ENCODE measurements around the gene VAMP2. TPM values are rescaled to one million over a fixed set of nuclear protein-coding genes. Genes with fewer than 3 reads are reported as not detected.

VAMP2 gene
- total RNA-seq, 1 donor from 2014 or later: 44.7 TPM

GRCh38 chr17:8142887-8143580, 19.7 kb downstream of the VAMP2 start:
- Mint-ChIP-seq H3K9me3 (no peaks in the 10 kb centered on the region), H3K4me3 (no peak overlapping the region), H3K36me3 (no peaks in the 10 kb centered on the region), H3K27ac (no peak overlapping the region), H3K27me3 (no peaks in the 10 kb centered on the region), H3K4me1 (ENCODE audit: unreplicated experiment) (no peaks in the 10 kb centered on the region)
- no peak for TF ChIP-seq CTCF (conservative IDR thresholded peaks at IDR 0.05)
- peak; percentile 65 for DNase-seq (ENCODE audit: extremely low spot score, unreplicated experiment)

- no peaks in the 10 kb centered on the region for H3K4me1 Mint-ChIP-seq (ENCODE audit: unreplicated experiment)
- no peak for DNase-seq (ENCODE audit: extremely low spot score, unreplicated experiment)
- no peak overlapping the region for H3K4me3 Mint-ChIP-seq
- H3K27ac Mint-ChIP-seq: no peak overlapping the region
- no peaks in the 10 kb centered on the region for H3K36me3 Mint-ChIP-seq
- no peak for TF ChIP-seq CTCF (conservative IDR thresholded peaks at IDR 0.05)
- H3K9me3 Mint-ChIP-seq: no peaks in the 10 kb centered on the region
- H3K27me3 Mint-ChIP-seq: no peaks in the 10 kb centered on the region
Observed at GRCh38 chr17:8142158-8142886, 20.4 kb downstream of the VAMP2 start.

- Mint-ChIP-seq H3K4me1 (ENCODE audit: unreplicated experiment) (no peaks in the 10 kb centered on the region), H3K27ac (no peak overlapping the region), H3K9me3 (no peaks in the 10 kb centered on the region), H3K36me3 (no peaks in the 10 kb centered on the region), H3K27me3 (no peaks in the 10 kb centered on the region), H3K4me3 (no peak overlapping the region)
- no peak for TF ChIP-seq CTCF (conservative IDR thresholded peaks at IDR 0.05)
- no peak for DNase-seq (ENCODE audit: extremely low spot score, unreplicated experiment)
Observed at GRCh38 chr17:8141741-8142140, 21.0 kb downstream of the VAMP2 start.

GRCh38 chr17:8141045-8141444, 21.7 kb downstream of the VAMP2 start:
- Mint-ChIP-seq H3K36me3 (no peaks in the 10 kb centered on the region), H3K9me3 (no peaks in the 10 kb centered on the region), H3K27me3 (no peaks in the 10 kb centered on the region), H3K4me3 (no peak overlapping the region), H3K4me1 (ENCODE audit: unreplicated experiment) (no peaks in the 10 kb centered on the region), H3K27ac (no peak overlapping the region)
- no peak for TF ChIP-seq CTCF (conservative IDR thresholded peaks at IDR 0.05)
- DNase-seq (ENCODE audit: extremely low spot score, unreplicated experiment): no peak

GRCh38 chr17:8140065-8141029, 22.4 kb downstream of the VAMP2 start:
- no peak for TF ChIP-seq CTCF (conservative IDR thresholded peaks at IDR 0.05)
- Mint-ChIP-seq H3K4me3 (no peak overlapping the region), H3K27me3 (no peaks in the 10 kb centered on the region), H3K9me3 (no peaks in the 10 kb centered on the region), H3K36me3 (no peaks in the 10 kb centered on the region), H3K4me1 (ENCODE audit: unreplicated experiment) (no peaks in the 10 kb centered on the region), H3K27ac (no peak overlapping the region)
- DNase-seq (ENCODE audit: extremely low spot score, unreplicated experiment): no peak
